ENCODE measurements around the gene TAP2.
"Not testable (repeated sequence)": the region's sequence is repeated elsewhere in the genome, so short reads cannot be mapped to it uniquely, and the experiment has no call there.

Gene TAP2

GRCh38 chr6:32879691-32880090, 41.2 kb upstream of the TAP2 start:
- H3K9ac ChIP-seq (ENCODE audit: insufficient read length, low read depth): no peak overlapping the region
- no peaks in the 10 kb centered on the region for H3K4me1 ChIP-seq (ENCODE audit: insufficient read depth, insufficient read length)
- no peaks in the 10 kb centered on the region for H3K9me3 ChIP-seq (ENCODE audit: insufficient read depth, low read length)
- DNase-seq (ENCODE audit: low read depth, low spot score): no peak
- TF ChIP-seq SUZ12 (IDR thresholded peaks at IDR 0.05; ENCODE audit: extremely low read depth, insufficient read depth, insufficient read length) (no peak), YY1 (IDR thresholded peaks at IDR 0.05; ENCODE audit: insufficient read depth, insufficient read length) (no peak), ZNF274 (IDR thresholded peaks at IDR 0.05; ENCODE audit: low read depth, low read length) (no peak)
- no peaks in the 10 kb centered on the region for H3K27me3 ChIP-seq (ENCODE audit: insufficient read depth, insufficient read length)
- no peaks in the 10 kb centered on the region for H3K36me3 ChIP-seq (ENCODE audit: insufficient read depth, insufficient read length, low read length)
- no peak overlapping the region for H3K4me3 ChIP-seq (ENCODE audit: insufficient read length, low read depth)

GRCh38 chr6:32876603-32877002, 38.1 kb upstream of the TAP2 start:
- Histone ChIP-seq H3K27me3 (ENCODE audit: insufficient read depth, insufficient read length) (no peaks in the 10 kb centered on the region), H3K36me3 (ENCODE audit: insufficient read depth, insufficient read length, low read length) (no peaks in the 10 kb centered on the region), H3K9ac (ENCODE audit: insufficient read length, low read depth) (no peak overlapping the region), H3K4me1 (ENCODE audit: insufficient read depth, insufficient read length) (no peaks in the 10 kb centered on the region), H3K4me3 (ENCODE audit: insufficient read length, low read depth) (no peak overlapping the region), H3K9me3 (ENCODE audit: insufficient read depth, low read length) (no peaks in the 10 kb centered on the region)
- DNase-seq (ENCODE audit: low read depth, low spot score): no peak
- TF ChIP-seq YY1 (IDR thresholded peaks at IDR 0.05; ENCODE audit: insufficient read depth, insufficient read length) (no peak), ZNF274 (IDR thresholded peaks at IDR 0.05; ENCODE audit: low read depth, low read length) (no peak), SUZ12 (IDR thresholded peaks at IDR 0.05; ENCODE audit: extremely low read depth, insufficient read depth, insufficient read length) (no peak)

DNA sequence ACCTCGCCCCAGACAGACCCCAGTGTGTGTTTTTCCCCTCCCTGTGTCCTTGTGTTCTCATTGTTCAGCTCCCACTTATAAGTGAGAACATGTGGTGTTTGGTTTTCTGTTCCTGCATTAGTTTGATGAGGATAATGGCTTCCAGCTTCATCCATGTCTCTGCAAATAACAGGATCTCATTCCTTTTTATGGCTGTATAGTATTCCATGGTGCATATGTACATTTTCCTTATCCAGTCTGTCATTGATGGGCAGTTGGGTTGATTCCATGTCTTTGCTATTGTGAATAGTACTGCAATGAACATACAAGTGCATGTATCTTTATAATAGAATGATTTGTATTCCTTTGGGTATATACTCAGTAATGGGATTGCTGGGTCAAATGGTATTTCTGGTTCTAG, 35.4 kb upstream of the TAP2 start:
- not testable (repeated sequence) for H3K9ac ChIP-seq (ENCODE audit: insufficient read length, low read depth); H3K9me3 ChIP-seq (ENCODE audit: insufficient read depth, low read length); DNase-seq (ENCODE audit: low read depth, low spot score); H3K36me3 ChIP-seq (ENCODE audit: insufficient read depth, insufficient read length, low read length); H3K4me1 ChIP-seq (ENCODE audit: insufficient read depth, insufficient read length); H3K4me3 ChIP-seq (ENCODE audit: insufficient read length, low read depth); H3K27me3 ChIP-seq (ENCODE audit: insufficient read depth, insufficient read length)

- no peak for DNase-seq (ENCODE audit: low read depth, low spot score)
- H3K9ac ChIP-seq (ENCODE audit: insufficient read length, low read depth): no peak overlapping the region
- H3K36me3 ChIP-seq (ENCODE audit: insufficient read depth, insufficient read length, low read length): no peaks in the 10 kb centered on the region
- H3K4me3 ChIP-seq (ENCODE audit: insufficient read length, low read depth): no peak overlapping the region
- H3K4me1 ChIP-seq (ENCODE audit: insufficient read depth, insufficient read length): no peaks in the 10 kb centered on the region
- no peaks in the 10 kb centered on the region for H3K27me3 ChIP-seq (ENCODE audit: insufficient read depth, insufficient read length)
- TF ChIP-seq YY1 (IDR thresholded peaks at IDR 0.05; ENCODE audit: insufficient read depth, insufficient read length): no peak
- TF ChIP-seq ZNF274 (IDR thresholded peaks at IDR 0.05; ENCODE audit: low read depth, low read length): no peak
- H3K9me3 ChIP-seq (ENCODE audit: insufficient read depth, low read length): no peaks in the 10 kb centered on the region
Measured at GRCh38 chr6:32868257-32868788, 29.8 kb upstream of the TAP2 start.

GRCh38 chr6:32867554-32868256, 29.2 kb upstream of the TAP2 start:
- no peak overlapping the region for H3K9ac ChIP-seq (ENCODE audit: insufficient read length, low read depth)
- DNase-seq (ENCODE audit: low read depth, low spot score): no peak
- no peaks in the 10 kb centered on the region for H3K9me3 ChIP-seq (ENCODE audit: insufficient read depth, low read length)
- no peaks in the 10 kb centered on the region for H3K36me3 ChIP-seq (ENCODE audit: insufficient read depth, insufficient read length, low read length)
- no peak for TF ChIP-seq SUZ12 (IDR thresholded peaks at IDR 0.05; ENCODE audit: extremely low read depth, insufficient read depth, insufficient read length)
- TF ChIP-seq YY1 (IDR thresholded peaks at IDR 0.05; ENCODE audit: insufficient read depth, insufficient read length): no peak
- TF ChIP-seq ZNF274 (IDR thresholded peaks at IDR 0.05; ENCODE audit: low read depth, low read length): no peak
- no peak overlapping the region for H3K4me3 ChIP-seq (ENCODE audit: insufficient read length, low read depth)
- no peaks in the 10 kb centered on the region for H3K4me1 ChIP-seq (ENCODE audit: insufficient read depth, insufficient read length)
- no peaks in the 10 kb centered on the region for H3K27me3 ChIP-seq (ENCODE audit: insufficient read depth, insufficient read length)

GRCh38 chr6:32867022-32867477, 28.5 kb upstream of the TAP2 start:
- DNase-seq (ENCODE audit: low read depth, low spot score): no peak
- Histone ChIP-seq H3K4me1 (ENCODE audit: insufficient read depth, insufficient read length) (no peaks in the 10 kb centered on the region), H3K9ac (ENCODE audit: insufficient read length, low read depth) (no peak overlapping the region), H3K9me3 (ENCODE audit: insufficient read depth, low read length) (no peaks in the 10 kb centered on the region), H3K4me3 (ENCODE audit: insufficient read length, low read depth) (no peak overlapping the region), H3K36me3 (ENCODE audit: insufficient read depth, insufficient read length, low read length) (no peaks in the 10 kb centered on the region), H3K27me3 (ENCODE audit: insufficient read depth, insufficient read length) (no peaks in the 10 kb centered on the region)
- no peak for TF ChIP-seq ZNF274 (IDR thresholded peaks at IDR 0.05; ENCODE audit: low read depth, low read length)
- TF ChIP-seq SUZ12 (IDR thresholded peaks at IDR 0.05; ENCODE audit: extremely low read depth, insufficient read depth, insufficient read length): no peak
- no peak for TF ChIP-seq YY1 (IDR thresholded peaks at IDR 0.05; ENCODE audit: insufficient read depth, insufficient read length)

DNA sequence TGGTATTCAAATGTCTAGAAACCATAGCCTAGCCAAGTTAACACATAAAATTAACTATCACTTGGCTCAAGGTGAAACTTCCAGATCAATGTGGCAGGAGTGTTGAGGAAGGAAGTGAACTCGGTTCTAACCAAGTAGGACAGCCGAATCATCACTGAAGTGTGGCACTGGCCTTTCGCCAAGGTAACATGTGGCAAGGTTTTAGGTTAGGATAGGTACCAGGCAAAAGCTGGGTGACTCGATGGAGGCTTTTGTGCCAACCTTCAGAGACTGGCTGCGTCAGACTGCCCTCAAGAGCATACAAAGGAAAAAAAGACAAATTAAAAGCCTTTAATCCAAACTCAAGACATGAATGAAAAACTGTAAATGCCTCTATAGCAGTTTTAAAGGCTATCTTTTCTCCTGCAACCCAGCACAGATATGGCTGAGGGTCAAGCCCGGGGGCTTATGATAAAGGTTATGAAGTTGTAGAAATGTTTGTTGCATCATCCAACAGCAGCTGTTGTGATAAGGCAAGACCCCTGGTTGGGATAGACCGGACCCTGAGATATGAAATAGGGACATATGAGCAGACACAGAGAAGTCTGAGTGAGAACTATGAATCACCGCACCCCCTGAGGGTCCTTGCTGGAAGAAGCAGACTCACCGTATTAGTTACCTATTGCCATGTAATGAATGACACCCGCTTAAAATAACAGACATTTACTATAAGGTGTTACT, 27.3 kb upstream of the TAP2 start:
- Histone ChIP-seq H3K27me3 (ENCODE audit: insufficient read depth, insufficient read length) (no peaks in the 10 kb centered on the region), H3K9ac (ENCODE audit: insufficient read length, low read depth) (no peak overlapping the region), H3K4me1 (ENCODE audit: insufficient read depth, insufficient read length) (no peaks in the 10 kb centered on the region), H3K4me3 (ENCODE audit: insufficient read length, low read depth) (no peak overlapping the region), H3K9me3 (ENCODE audit: insufficient read depth, low read length) (no peaks in the 10 kb centered on the region), H3K36me3 (ENCODE audit: insufficient read depth, insufficient read length, low read length) (no peaks in the 10 kb centered on the region)
- TF ChIP-seq ZNF274 (IDR thresholded peaks at IDR 0.05; ENCODE audit: low read depth, low read length) (no peak), YY1 (IDR thresholded peaks at IDR 0.05; ENCODE audit: insufficient read depth, insufficient read length) (no peak), SUZ12 (IDR thresholded peaks at IDR 0.05; ENCODE audit: extremely low read depth, insufficient read depth, insufficient read length) (no peak)
- no peak for DNase-seq (ENCODE audit: low read depth, low spot score)

All from NT2/D1 (cell line).